ENCODE data around the gene SPTB.

Gene SPTB

DNA sequence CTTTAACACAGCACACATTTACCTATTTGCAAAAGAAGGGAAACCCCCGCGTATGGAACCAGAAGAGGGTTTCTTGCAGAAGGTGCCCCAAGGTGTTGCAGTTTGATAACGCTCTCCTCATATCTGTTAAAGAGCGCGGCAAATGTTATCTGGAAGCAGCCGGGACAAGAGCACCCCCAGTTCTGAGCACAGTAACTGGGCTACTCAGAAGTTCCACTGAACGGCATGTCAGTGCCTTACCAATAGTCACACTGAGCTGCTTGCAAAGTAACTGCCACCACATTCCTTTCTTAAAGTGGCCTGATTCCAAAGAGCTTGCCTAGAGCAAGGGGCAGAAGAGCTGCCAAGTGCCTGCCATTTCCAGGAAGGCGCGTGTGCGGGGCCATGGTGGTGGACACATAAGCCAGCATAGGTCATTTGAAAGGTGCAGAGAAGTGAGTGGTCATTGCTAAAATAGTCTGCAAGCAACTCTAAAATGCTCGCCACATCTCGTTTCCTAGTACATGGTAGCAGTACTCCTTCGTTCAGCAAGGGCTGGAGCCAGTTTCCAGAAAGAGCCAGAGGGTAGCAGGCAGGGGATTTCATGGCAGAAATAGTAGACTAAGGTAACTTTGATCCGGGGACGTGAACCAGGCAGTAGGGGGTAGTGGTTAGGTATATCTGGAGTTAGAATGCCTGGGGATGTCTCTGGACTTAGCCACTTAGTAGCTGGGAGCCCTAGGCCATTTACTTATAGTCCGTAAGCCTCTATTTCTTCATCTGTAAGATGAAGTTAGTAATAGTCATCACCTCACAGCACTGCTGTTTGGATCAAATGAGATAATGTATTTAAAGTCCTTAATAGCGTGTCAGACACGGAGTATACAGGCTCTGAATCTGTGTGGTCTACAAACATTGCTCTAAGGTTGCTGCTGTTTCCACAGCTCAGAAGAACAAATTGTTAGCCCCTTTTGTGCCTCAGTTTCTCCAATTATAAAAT lies 37.6 kb downstream of the SPTB start:
- Histone ChIP-seq H3K36me3 (replicated peaks) (no peaks in the 10 kb centered on the region), H3K4me3 (ENCODE audit: low read depth, low read length) (no peak overlapping the region), H3K27ac (no peak overlapping the region), H3K27me3 (replicated peaks) (peaks cover 28% of the 10 kb centered on the region)
- no peak for DNase-seq
- in situ Hi-C loops (cut with HindIII; ENCODE audit: low pct_ligation_motif_present, low sequenced_read_pairs), result no loop called here
- TF ChIP-seq, protein P1, sequence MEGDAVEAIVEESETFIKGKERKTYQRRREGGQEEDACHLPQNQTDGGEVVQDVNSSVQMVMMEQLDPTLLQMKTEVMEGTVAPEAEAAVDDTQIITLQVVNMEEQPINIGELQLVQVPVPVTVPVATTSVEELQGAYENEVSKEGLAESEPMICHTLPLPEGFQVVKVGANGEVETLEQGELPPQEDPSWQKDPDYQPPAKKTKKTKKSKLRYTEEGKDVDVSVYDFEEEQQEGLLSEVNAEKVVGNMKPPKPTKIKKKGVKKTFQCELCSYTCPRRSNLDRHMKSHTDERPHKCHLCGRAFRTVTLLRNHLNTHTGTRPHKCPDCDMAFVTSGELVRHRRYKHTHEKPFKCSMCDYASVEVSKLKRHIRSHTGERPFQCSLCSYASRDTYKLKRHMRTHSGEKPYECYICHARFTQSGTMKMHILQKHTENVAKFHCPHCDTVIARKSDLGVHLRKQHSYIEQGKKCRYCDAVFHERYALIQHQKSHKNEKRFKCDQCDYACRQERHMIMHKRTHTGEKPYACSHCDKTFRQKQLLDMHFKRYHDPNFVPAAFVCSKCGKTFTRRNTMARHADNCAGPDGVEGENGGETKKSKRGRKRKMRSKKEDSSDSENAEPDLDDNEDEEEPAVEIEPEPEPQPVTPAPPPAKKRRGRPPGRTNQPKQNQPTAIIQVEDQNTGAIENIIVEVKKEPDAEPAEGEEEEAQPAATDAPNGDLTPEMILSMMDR (IDR thresholded peaks at IDR 0.05; ENCODE audit: low read depth, low read length, missing control alignments), result no peak

DNA sequence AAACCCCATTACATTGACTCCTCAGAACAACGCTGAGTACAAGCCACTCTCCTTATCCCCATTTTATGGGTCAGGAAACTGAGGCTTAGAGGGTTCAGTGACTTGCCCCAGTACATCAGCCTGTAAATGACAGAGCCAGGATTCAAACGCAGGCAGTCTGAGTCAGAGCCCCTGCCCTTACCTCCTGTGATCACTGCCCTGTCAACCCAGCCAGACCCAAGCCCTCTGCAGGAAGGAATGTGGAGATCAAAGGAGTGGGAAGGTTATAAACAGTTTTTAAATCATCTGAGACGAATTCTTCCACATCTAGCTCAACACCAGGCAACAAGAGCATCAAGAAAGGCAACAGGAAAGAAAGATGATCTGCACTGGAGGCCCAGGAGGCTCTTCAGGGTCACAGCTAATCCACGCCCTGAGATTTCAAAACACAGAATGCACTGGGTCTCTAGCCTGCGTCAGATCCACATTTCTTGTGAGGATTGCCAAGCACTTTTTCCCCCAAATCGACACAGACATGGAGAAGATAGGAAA lies 38.5 kb downstream of the SPTB start:
- peaks cover 22% of the 10 kb centered on the region for H3K27me3 ChIP-seq (replicated peaks)

DNA sequence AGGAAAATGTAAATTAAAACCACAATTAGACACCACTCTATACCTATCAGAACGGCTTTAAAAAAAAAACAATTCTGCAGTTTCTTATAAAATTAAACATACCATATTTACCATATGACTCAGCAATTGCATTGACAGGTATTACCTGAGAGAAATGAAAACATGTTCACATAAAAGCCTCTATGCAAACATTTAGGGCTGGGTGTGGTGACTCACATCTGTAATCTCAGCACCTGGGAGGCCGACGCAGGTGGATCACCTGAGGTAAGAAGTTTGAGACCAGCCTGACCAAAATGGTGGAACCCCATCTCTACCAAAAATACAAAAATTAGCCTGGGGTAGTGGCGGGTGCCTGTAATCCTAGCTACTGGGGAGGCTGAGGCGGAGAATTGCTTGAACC lies 41.1 kb downstream of the SPTB start:
- TF ChIP-seq, protein P1 (IDR thresholded peaks at IDR 0.05; ENCODE audit: low read depth, low read length, missing control alignments), result no peak
- no peak for DNase-seq
- Histone ChIP-seq H3K36me3 (replicated peaks) (no peaks in the 10 kb centered on the region), H3K27me3 (replicated peaks) (peaks cover 4% of the 10 kb centered on the region), H3K27ac (no peak overlapping the region), H3K4me3 (ENCODE audit: low read depth, low read length) (no peak overlapping the region)
- in situ Hi-C loops (cut with HindIII; ENCODE audit: low pct_ligation_motif_present, low sequenced_read_pairs), result no loop called here

More for the DNA sequence above, 38.5 kb downstream of the SPTB start:
- in situ Hi-C loops (cut with HindIII; ENCODE audit: low pct_ligation_motif_present, low sequenced_read_pairs), result no loop called here
- no peak overlapping the region for H3K4me3 ChIP-seq (ENCODE audit: low read depth, low read length)
- no peaks in the 10 kb centered on the region for H3K36me3 ChIP-seq (replicated peaks)
- no peak overlapping the region for H3K27ac ChIP-seq
- TF ChIP-seq, protein P1 (IDR thresholded peaks at IDR 0.05; ENCODE audit: low read depth, low read length, missing control alignments), result peak; percentile 73
- peak; percentile 64 for DNase-seq

DNA sequence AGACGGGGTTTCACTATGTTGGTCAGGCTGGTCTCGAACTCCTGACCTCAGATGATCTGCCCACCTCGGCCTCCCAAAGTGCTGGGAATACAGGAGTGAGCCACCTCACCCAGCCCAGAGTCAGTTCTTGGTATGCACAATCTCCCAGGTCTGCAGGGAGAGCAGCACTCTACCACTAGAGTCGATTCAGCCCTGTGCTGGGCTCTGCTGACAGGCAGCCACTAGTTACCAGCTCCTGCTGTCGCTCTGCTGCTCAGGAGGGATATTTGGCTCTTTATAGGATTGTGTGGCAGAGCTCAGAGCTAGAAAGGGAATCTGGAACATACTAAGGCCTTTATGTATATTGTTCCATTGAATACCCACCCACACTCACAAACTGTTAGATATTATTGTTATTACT lies 44.3 kb downstream of the SPTB start:
- in situ Hi-C loops (cut with HindIII; ENCODE audit: low pct_ligation_motif_present, low sequenced_read_pairs), result no loop called here
- Histone ChIP-seq H3K4me3 (ENCODE audit: low read depth, low read length) (no peak overlapping the region), H3K27ac (no peak overlapping the region), H3K27me3 (replicated peaks) (no peaks in the 10 kb centered on the region), H3K36me3 (replicated peaks) (no peaks in the 10 kb centered on the region)
- DNase-seq, result no peak
- TF ChIP-seq, protein P1 (IDR thresholded peaks at IDR 0.05; ENCODE audit: low read depth, low read length, missing control alignments), result no peak

DNA sequence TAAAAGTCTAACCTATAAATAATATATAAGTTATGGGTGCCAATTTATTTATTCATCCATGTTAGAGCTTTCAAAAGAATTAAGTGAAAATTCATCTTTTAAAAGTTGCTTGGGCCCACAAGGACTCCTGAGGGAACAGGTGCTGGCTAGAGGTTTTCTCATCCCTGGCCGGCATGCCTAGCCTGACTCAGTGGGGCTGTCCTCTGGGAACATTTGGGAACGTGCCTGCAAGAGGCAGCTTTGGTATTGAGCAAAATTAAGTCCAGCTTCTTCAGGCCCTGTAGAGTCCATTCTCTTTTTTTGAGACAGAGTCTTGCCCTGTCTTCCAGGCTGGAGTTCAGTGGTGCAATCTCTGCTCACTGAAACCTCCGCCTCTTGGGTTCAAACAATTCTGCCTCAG lies 44.7 kb downstream of the SPTB start:
- no peak overlapping the region for H3K27ac ChIP-seq
- H3K4me3 ChIP-seq (ENCODE audit: low read depth, low read length), result no peak overlapping the region
- no peaks in the 10 kb centered on the region for H3K27me3 ChIP-seq (replicated peaks)
- in situ Hi-C loops (cut with HindIII; ENCODE audit: low pct_ligation_motif_present, low sequenced_read_pairs), result no loop called here
- H3K36me3 ChIP-seq (replicated peaks), result no peaks in the 10 kb centered on the region
- TF ChIP-seq, protein P1 (IDR thresholded peaks at IDR 0.05; ENCODE audit: low read depth, low read length, missing control alignments), result no peak
- no peak for DNase-seq
